ENCODE results near the gene NR1H4.
"Not testable (repeated sequence)": the region's sequence is repeated elsewhere in the genome, so short reads cannot be mapped to it uniquely, and the experiment has no call there.

The NR1H4 gene

GRCh38 chr12:100554608-100555077, 81.0 kb downstream of the NR1H4 start:
- Mint-ChIP-seq H3K4me3 (no peak overlapping the region), H3K36me3 (no peaks in the 10 kb centered on the region), H3K9me3 (no peaks in the 10 kb centered on the region), H3K4me1 (no peaks in the 10 kb centered on the region), H3K27ac (no peak overlapping the region), H3K27me3 (no peaks in the 10 kb centered on the region)
- CTCF ChIA-PET, result interaction anchor here (1.0 to 1.5 kb wide), 3 partner anchors 12 to 308 kb away, joined by 3 to 6 read pairs (median 3); no protein-coding TSS in a partner anchor
- DNase-seq, result no peak

- H3K4me1 Mint-ChIP-seq, result no peaks in the 10 kb centered on the region
- no peaks in the 10 kb centered on the region for H3K9me3 Mint-ChIP-seq
- H3K27me3 Mint-ChIP-seq, result no peaks in the 10 kb centered on the region
- CTCF ChIA-PET, result interaction anchor here (1.0 to 1.3 kb wide), 2 partner anchors 14 to 309 kb away, joined by 3 to 6 read pairs; no protein-coding TSS in a partner anchor
- H3K27ac Mint-ChIP-seq, result no peak overlapping the region
- H3K4me3 Mint-ChIP-seq, result no peak overlapping the region
- no peaks in the 10 kb centered on the region for H3K36me3 Mint-ChIP-seq
- DNase-seq, result no peak
Observed at GRCh38 chr12:100555722-100556121, 82.1 kb downstream of the NR1H4 start.

- no peaks in the 10 kb centered on the region for H3K4me1 Mint-ChIP-seq
- H3K36me3 Mint-ChIP-seq, result no peaks in the 10 kb centered on the region
- DNase-seq, result no peak
- no peaks in the 10 kb centered on the region for H3K9me3 Mint-ChIP-seq
- CTCF ChIA-PET, result interaction anchor here (0.5 kb wide), 1 partner anchor 586 kb away, joined by 3 read pairs; no protein-coding TSS in a partner anchor
- H3K27me3 Mint-ChIP-seq, result no peaks in the 10 kb centered on the region
- H3K4me3 Mint-ChIP-seq, result no peak overlapping the region
- H3K27ac Mint-ChIP-seq, result no peak overlapping the region
Observed at GRCh38 chr12:100557357-100557756, 83.7 kb downstream of the NR1H4 start.

GRCh38 chr12:100559261-100559660, 85.6 kb downstream of the NR1H4 start:
- H3K4me1 Mint-ChIP-seq, H3K27ac Mint-ChIP-seq, H3K27me3 Mint-ChIP-seq, DNase-seq, H3K4me3 Mint-ChIP-seq, H3K36me3 Mint-ChIP-seq, CTCF ChIA-PET, H3K9me3 Mint-ChIP-seq: not testable (repeated sequence)

GRCh38 chr12:100564090-100564489, 90.4 kb downstream of the NR1H4 start:
- Mint-ChIP-seq H3K4me3 (no peak overlapping the region), H3K27me3 (peaks cover 10% of the 10 kb centered on the region), H3K27ac (no peak overlapping the region), H3K4me1 (no peaks in the 10 kb centered on the region), H3K9me3 (no peaks in the 10 kb centered on the region), H3K36me3 (no peaks in the 10 kb centered on the region)
- no peak for DNase-seq
- CTCF ChIA-PET, result no interaction called here

- Mint-ChIP-seq H3K27ac (no peak overlapping the region), H3K36me3 (no peaks in the 10 kb centered on the region), H3K4me1 (no peaks in the 10 kb centered on the region)
Observed at GRCh38 chr12:100564905-100565467, 91.3 kb downstream of the NR1H4 start.

GRCh38 chr12:100565987-100566545, 92.4 kb downstream of the NR1H4 start:
- Mint-ChIP-seq H3K27ac (no peak overlapping the region), H3K4me3 (no peak overlapping the region), H3K9me3 (no peaks in the 10 kb centered on the region), H3K36me3 (no peaks in the 10 kb centered on the region), H3K4me1 (no peaks in the 10 kb centered on the region), H3K27me3 (peaks cover 10% of the 10 kb centered on the region)
- CTCF ChIA-PET, result interaction anchor here (0.6 kb wide), 1 partner anchor 394 kb away, joined by 3 read pairs; no protein-coding TSS in a partner anchor
- no peak for DNase-seq

More at GRCh38 chr12:100564905-100565467, 91.3 kb downstream of the NR1H4 start:
- Mint-ChIP-seq H3K4me3 (no peak overlapping the region), H3K9me3 (no peaks in the 10 kb centered on the region), H3K27me3 (peaks cover 10% of the 10 kb centered on the region)
- DNase-seq, result no peak
- CTCF ChIA-PET, result no interaction called here

- Mint-ChIP-seq H3K27ac (no peak overlapping the region), H3K4me3 (no peak overlapping the region), H3K4me1 (no peaks in the 10 kb centered on the region), H3K27me3 (peaks cover 10% of the 10 kb centered on the region), H3K36me3 (no peaks in the 10 kb centered on the region), H3K9me3 (no peaks in the 10 kb centered on the region)
- CTCF ChIA-PET, result no interaction called here
- no peak for DNase-seq
Observed at GRCh38 chr12:100566887-100567637, 93.4 kb downstream of the NR1H4 start.

- Mint-ChIP-seq H3K9me3 (no peaks in the 10 kb centered on the region), H3K4me1 (peaks cover 1% of the 10 kb centered on the region), H3K27ac (no peak overlapping the region), H3K36me3 (no peaks in the 10 kb centered on the region), H3K4me3 (no peak overlapping the region), H3K27me3 (peaks cover 14% of the 10 kb centered on the region)
- no peak for DNase-seq
- CTCF ChIA-PET, result no interaction called here
Observed at GRCh38 chr12:100567945-100568344, 94.3 kb downstream of the NR1H4 start.

- H3K27me3 Mint-ChIP-seq, result peaks cover 25% of the 10 kb centered on the region
- peaks cover 16% of the 10 kb centered on the region for H3K4me1 Mint-ChIP-seq
- peak overlapping the region; percentile 31 for H3K27ac Mint-ChIP-seq
- no peaks in the 10 kb centered on the region for H3K9me3 Mint-ChIP-seq
- no peak for DNase-seq
- H3K36me3 Mint-ChIP-seq, result no peaks in the 10 kb centered on the region
- H3K4me3 Mint-ChIP-seq, result peak overlapping the region; percentile 26
- CTCF ChIA-PET, result no interaction called here
Observed at GRCh38 chr12:100572184-100572583, 98.5 kb downstream of the NR1H4 start.

- Mint-ChIP-seq H3K27ac (no peak within 1 kb of the TSS), H3K9me3 (no peaks in the 10 kb centered on the region), H3K36me3 (no peaks in the 10 kb centered on the region), H3K27me3 (peaks cover 28% of the 10 kb centered on the region), H3K4me1 (peaks cover 16% of the 10 kb centered on the region), H3K4me3 (peak within 1 kb of the TSS; percentile 90)
- DNase-seq, result peak; percentile 80
- CTCF ChIA-PET, result no interaction called here
Observed at GRCh38 chr12:100573292-100574186, 99.9 kb downstream of the NR1H4 start, which contains the start of gene GAS2L3. Gene GAS2L3, plus strand, starts transcription at chr12:100573684. Its CDS starts 21,221 bp downstream, at chr12:100594905.

GRCh38 chr12:100574187-100575074, 100.8 kb downstream of the NR1H4 start:
- Mint-ChIP-seq H3K9me3 (no peaks in the 10 kb centered on the region), H3K36me3 (no peaks in the 10 kb centered on the region), H3K27me3 (peaks cover 28% of the 10 kb centered on the region), H3K4me3 (peak overlapping the region; percentile 90), H3K4me1 (peaks cover 16% of the 10 kb centered on the region), H3K27ac (no peak overlapping the region)
- CTCF ChIA-PET, result no interaction called here
- no peak for DNase-seq

- no peak for DNase-seq
- no peaks in the 10 kb centered on the region for H3K9me3 Mint-ChIP-seq
- peaks cover 16% of the 10 kb centered on the region for H3K4me1 Mint-ChIP-seq
- no peaks in the 10 kb centered on the region for H3K36me3 Mint-ChIP-seq
- CTCF ChIA-PET, result no interaction called here
- peaks cover 32% of the 10 kb centered on the region for H3K27me3 Mint-ChIP-seq
- H3K4me3 Mint-ChIP-seq, result no peak overlapping the region
- H3K27ac Mint-ChIP-seq, result no peak overlapping the region
Observed at GRCh38 chr12:100576331-100577036, 102.8 kb downstream of the NR1H4 start.

Measured in activated naive CD4-positive, alpha-beta T cell treated with anti-CD3 and anti-CD28 coated beads, Interleukin-2, amount 10 ng/mL, durations not matched to agents 7 days and 5 days (primary cell).